Measurements from ENCODE around the gene SCYGR2. TPM values are rescaled to one million over a fixed set of nuclear protein-coding genes. Genes with fewer than 3 reads are reported as not detected.
"Not testable (repeated sequence)": the region's sequence is repeated elsewhere in the genome, so short reads cannot be mapped to it uniquely, and the experiment has no call there.

Gene SCYGR2, protein sequence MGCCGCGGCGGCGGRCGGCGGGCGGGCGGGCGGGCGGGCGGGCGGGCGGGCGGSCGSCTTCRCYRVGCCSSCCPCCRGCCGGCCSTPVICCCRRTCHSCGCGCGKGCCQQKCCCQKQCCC
- total RNA-seq: not detected

- CTCF ChIA-PET, POLR2A ChIA-PET: not testable (repeated sequence)
Observed at GRCh38 chr2:227598835-227599503, at the start of gene SCYGR2. SCYGR2 (plus strand) TSS chr2:227598893; CDS start chr2:227598893, 0 bp downstream.

DNA sequence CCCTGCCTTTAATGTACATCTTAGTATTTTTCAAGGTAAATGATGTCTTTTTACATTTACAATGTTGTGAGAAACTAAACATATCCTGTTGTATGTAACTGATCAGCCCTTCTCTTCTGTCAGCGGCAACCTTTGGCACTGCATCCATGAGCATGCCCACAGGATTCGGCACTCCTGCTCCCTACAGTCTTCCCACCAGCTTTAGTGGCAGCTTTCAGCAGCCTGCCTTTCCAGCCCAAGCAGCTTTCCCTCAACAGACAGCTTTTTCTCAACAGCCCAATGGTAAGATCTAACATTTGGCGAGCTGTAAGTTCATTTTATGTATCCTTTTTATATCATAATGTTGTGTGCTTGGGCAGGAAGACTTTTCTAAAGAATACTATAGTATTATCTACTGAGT, 46.9 kb upstream of the SCYGR2 start:
- CTCF ChIA-PET: interaction anchor here (0.6 kb wide), 1 partner anchor 8 kb away, joined by 3 read pairs; no protein-coding TSS in a partner anchor

GRCh38 chr2:227562581-227562980, 36.1 kb upstream of the SCYGR2 start:
- POLR2A ChIA-PET: no interaction called here

More for the DNA sequence above, 46.9 kb upstream of the SCYGR2 start:
- POLR2A ChIA-PET: interaction anchor here (0.6 kb wide), 1 partner anchor 141 kb away, joined by 3 read pairs; no protein-coding TSS in a partner anchor

DNA sequence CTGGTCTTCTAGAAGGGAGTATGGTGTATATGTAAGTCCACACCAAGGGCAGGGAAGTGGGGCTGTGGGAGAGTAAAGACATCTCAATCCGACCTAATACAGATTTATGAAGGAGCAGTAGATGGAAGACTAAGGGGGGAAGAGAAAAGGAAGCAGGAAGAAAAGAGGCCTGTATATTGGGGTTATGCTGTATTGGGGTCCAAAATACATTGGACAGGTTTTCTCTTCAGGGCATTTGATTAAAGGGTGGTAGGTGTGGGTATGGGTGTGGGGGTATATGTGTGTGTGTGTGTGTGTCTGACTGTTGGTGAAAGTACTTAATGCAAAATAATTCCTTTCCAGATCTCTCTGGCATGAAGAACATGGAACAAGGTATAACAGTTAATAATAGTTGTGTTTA, 33.6 kb upstream of the SCYGR2 start:
- POLR2A ChIA-PET: no interaction called here
- CTCF ChIA-PET: no interaction called here

More at GRCh38 chr2:227562581-227562980, 36.1 kb upstream of the SCYGR2 start:
- CTCF ChIA-PET: interaction anchor here (0.7 kb wide), 1 partner anchor 191 kb away, joined by 3 read pairs; no protein-coding TSS in a partner anchor

DNA sequence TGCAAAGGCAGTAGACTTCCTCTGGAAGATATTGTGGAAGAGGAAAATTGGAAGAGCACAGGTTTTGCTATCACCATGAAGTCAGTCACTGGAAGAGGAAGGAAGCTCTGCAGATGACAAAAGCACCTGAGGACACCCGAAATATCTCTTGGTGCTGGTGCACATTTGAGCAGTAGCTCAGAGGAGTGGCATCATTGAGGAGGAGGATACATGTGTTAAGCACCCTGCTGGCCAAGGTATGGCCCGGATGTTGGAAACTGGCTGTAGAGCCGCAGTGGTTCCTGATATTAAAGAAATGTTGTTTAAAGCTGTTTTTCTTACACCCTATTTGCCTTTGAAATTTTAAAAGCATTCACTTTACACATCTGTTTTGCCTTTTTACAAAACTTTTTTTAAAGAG, 32.7 kb upstream of the SCYGR2 start:
- POLR2A ChIA-PET: no interaction called here
- CTCF ChIA-PET: no interaction called here

DNA sequence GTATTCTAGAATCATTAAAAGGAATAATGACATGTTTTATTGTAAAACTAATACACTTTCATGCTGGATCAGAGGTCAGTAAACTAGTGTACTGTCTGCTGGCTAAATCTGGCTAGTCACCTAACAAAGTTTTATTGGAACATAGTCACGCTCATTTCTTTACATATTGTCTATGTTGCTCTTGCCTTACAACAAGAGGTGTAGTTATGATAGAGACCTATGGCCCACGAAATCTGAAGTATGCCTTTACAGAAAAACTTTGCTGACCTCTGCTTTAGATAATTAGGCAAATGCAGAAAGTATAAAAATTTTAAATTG, 29.9 kb upstream of the SCYGR2 start:
- ChIA-PET CTCF (no interaction called here), POLR2A (no interaction called here)

DNA sequence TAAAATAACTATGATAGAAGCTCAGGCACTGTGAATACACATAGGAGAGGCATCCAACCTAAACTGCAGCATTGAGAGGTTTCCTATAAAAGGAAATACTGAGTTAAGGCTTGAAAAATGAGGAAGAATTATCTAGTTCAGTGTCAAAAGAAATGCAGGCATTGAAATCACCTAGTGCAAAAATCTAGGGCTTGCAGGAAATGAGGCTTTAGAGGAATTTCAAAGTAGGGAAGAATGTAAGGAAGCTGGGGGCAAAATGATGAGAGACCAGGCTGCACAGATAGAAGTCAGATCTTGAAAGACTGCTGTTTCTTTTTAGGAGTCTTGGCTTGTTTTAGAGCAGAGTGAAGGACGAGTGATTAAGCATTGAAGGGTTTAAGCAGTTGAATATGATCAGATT, 28.1 kb upstream of the SCYGR2 start:
- POLR2A ChIA-PET: no interaction called here
- CTCF ChIA-PET: no interaction called here

DNA sequence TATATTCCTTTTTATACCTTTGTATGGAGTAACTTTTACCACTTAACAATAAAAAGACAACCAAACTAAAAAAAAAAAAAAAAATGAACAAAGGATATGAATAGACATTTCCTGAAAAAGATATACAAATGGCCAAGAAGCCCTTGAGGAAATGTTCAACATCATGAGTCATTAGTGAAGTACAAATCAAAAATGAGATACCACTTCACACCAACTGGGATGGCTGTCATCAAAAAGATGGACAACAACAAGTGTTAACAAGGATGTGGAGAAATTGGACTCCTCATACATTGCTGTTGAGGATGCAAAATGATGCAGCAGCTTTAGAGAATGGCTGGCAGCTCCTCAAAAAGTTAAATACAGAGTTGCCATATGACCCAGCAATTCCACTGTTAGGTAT, 22.6 kb upstream of the SCYGR2 start:
- CTCF ChIA-PET: no interaction called here
- POLR2A ChIA-PET: no interaction called here

- CTCF ChIA-PET: no interaction called here
- POLR2A ChIA-PET: no interaction called here
Observed at GRCh38 chr2:227576812-227577211, 21.9 kb upstream of the SCYGR2 start.

GRCh38 chr2:227577555-227577954, 21.1 kb upstream of the SCYGR2 start:
- ChIA-PET POLR2A (no interaction called here), CTCF (no interaction called here)

DNA sequence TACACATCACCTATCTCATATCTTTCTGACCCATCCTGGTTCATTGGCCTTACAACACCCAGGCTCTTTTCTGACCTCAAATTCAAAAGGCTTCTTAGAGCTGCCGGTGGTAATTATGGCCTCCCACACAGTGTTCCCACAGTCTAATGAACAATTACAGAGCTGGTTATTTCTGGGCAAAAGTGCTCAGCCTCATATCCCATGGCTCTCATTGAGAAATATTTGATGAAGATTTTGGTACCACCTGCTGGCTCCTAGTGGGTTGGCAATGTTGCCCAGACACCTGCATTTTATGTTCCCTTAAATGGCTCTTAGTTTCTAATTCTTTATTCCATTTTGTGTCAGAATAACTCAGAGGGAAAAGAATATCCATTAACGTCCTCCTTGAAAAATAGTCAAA, 20.1 kb upstream of the SCYGR2 start:
- ChIA-PET CTCF (no interaction called here), POLR2A (no interaction called here)

GRCh38 chr2:227579791-227580190, 18.9 kb upstream of the SCYGR2 start:
- ChIA-PET CTCF (no interaction called here), POLR2A (no interaction called here)

DNA sequence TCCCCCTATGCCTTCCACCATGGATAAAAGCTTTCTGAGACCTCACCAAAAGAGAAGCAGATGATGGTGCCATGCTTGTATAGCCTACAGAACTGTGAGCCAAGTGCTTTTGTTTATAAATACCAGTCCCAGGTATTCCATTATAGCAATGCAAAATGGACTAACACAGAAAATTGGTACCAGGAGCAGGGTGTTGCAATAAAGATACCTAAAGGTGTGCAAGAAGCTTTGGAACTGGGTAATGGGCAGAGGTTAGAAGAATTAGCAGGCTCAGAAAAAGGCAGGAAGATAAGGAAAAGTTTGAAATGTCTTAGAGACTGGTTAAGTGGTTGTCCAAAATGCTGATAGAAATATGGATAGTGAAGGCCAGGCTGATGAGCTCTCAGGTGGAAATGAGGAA, 16.3 kb upstream of the SCYGR2 start:
- POLR2A ChIA-PET: no interaction called here

DNA sequence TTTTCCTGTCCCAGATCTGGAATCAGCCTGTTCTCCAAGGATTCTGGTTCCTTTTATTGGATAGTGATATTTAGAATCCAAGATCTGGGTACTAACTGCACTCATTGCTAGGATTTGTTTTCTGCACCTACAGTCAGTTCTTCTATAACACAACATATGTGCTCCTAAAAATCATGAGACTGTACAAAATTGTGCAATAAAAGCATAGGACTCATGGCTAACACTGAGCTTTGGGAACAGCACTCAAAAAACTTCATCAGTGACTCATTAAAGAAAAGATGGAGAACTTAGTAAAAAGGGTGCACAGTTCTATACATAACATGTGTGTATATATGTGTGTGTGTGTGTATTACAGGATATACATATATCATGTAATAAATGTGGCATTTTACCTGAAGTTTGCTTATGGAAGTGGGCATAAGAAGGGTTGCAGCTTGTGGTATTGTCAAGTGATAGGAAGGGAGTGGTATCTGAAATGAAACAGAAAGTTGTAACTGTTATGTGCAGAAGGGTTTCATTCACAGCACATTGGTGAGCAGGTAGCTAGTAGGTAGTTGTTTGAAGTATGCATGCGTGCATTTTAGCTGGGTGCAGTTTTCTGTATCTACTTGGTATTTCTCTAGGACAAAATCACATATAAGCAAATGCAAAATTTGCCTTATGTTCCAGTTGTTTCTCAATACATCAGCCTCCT, 5.9 kb upstream of the SCYGR2 start:
- ChIA-PET POLR2A (no interaction called here), CTCF (no interaction called here)

More for the DNA sequence above, 16.3 kb upstream of the SCYGR2 start:
- CTCF ChIA-PET: no interaction called here

DNA sequence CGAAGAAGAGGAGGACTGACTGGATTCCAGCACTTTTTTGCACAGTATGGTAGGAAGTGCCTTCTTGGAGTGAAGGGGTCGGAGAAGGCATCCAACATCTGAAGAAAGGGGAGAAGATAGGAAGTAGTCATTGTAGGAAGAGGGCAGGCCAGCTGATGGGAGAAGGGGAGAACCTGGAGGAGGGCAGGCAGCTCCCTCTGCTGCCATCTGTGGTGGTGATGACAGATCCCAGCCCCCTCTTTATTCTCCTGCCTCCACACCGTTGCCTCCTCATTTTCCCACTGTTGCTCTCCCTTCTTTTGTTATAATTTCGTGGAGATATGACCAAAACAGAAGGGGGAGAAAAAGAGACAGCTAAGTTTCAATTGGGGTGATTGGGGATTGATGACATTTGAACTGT, 2.9 kb upstream of the SCYGR2 start:
- CTCF ChIA-PET: no interaction called here

DNA sequence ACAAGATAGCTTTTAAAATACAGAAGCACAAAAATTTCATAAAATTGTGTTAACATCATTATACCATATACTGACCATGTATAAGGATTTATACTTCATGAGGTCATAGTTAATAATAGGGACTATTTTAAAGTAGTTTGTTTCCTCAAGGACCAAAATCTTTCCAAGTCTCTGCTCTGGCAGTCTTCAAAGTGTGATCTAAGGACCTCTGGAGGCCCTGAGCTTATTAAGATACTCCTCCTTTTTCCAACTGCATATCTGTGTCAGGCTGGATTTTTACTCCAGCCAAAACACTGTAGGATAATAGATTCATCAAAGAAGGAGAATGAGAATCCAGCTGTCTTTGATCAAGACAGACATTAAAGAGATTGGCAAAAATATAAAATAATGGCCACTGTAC, 1.7 kb upstream of the SCYGR2 start:
- CTCF ChIA-PET: no interaction called here
- POLR2A ChIA-PET: no interaction called here

More for the DNA sequence above, 2.9 kb upstream of the SCYGR2 start:
- POLR2A ChIA-PET: no interaction called here

GRCh38 chr2:227597998-227598397, 695 bp upstream of the SCYGR2 start:
- ChIA-PET POLR2A (no interaction called here), CTCF (no interaction called here)

GRCh38 chr2:227602358-227602757, 3.7 kb downstream of the SCYGR2 start:
- ChIA-PET POLR2A (no interaction called here), CTCF (no interaction called here)

- ChIA-PET POLR2A (no interaction called here), CTCF (no interaction called here)
Observed at GRCh38 chr2:227606476-227606875, 7.8 kb downstream of the SCYGR2 start.

DNA sequence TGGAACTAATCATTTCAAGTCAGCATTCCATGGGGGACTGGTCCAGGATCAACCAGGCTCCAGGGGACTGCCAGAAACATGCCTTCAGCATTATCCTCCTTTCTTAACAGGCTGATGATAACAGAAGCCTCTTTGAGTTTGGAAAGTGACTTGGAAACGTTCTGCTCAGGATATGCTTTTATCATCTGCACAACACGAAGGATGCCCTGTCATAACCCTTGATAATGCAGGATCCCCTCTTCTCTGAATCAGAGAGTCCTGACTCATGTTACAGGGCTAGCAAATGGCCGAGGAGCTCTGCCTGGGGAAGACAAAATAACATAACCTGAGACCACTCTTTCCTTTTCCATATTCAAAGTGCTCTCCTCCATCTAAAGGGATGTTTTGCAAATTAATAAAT, 9.2 kb downstream of the SCYGR2 start:
- ChIA-PET CTCF (no interaction called here), POLR2A (no interaction called here)

GRCh38 chr2:227608561-227609338, 10.1 kb downstream of the SCYGR2 start:
- POLR2A ChIA-PET: no interaction called here
- CTCF ChIA-PET: no interaction called here
